HG03064 (cell line): ENCODE measurements around the gene CDKAL1.
"Not testable (repeated sequence)": the region's sequence is repeated elsewhere in the genome, so short reads cannot be mapped to it uniquely, and the experiment has no call there.

Source experiments
- ATAC-seq: cut with Tn5 transposase; IDR thresholded peaks from one replicate; pipeline ENCODE4 v1.9.1; 2021; ENCODE audit warnings: low read depth; ENCODE audit not compliant: unreplicated experiment

The CDKAL1 gene

DNA sequence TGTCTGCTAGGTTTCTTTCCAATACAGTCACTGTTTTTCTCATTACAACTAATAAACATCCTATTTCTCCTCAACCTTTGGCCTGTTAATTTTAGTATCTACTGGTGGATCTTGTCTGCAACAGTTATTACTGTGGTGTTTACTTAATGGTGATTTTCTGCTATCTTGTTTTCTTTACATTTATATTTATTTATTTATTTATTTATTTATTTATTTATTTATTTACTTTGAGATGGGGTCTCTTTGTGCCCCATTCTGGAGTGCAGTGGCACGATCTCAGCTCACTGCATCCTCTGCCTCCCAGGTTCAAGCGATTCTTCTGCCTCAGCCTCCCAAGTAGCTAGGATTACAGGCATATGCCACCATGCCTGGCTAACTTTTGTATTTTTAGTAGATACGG is 15.1 kb downstream of the CDKAL1 start:
- not testable (repeated sequence) for ATAC-seq

DNA sequence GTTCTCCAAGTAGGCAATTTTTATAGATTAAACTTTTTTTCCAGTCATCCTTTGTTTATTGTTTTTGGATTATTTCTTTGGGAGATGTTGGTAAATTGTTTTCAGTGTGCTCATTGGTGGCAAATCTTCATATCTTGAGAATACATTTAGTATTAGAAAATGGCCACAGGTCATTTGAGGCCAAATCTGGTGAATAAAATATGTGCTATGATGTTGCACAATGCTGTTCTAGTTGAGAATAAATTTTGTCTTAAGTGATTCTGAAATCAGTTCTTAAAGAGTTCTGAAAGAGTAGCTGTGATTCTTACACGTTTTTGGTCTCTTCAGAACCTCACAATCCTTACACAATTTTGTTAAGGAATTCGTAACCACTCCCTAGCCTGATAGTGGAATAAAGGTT is 20.1 kb downstream of the CDKAL1 start:
- no peak for ATAC-seq

DNA sequence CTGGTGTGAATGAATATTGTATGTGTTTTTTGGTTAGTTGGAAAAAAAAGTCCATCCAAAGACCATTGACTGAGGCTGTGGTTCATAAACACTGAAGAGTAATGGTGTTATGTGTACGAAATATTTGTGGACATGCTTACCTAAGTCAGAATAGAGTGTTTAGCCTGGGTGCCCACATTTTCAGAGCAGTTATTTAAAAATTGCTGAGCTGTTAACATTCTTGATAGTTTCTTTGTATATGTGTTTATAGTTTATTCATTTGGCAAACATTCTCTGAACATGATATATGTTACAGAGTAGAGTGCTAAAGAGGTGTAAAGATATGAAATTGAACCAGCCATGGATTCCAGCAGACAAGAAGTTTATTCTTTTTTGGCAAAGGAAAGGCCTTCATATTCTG is 20.6 kb downstream of the CDKAL1 start:
- ATAC-seq: no peak

DNA sequence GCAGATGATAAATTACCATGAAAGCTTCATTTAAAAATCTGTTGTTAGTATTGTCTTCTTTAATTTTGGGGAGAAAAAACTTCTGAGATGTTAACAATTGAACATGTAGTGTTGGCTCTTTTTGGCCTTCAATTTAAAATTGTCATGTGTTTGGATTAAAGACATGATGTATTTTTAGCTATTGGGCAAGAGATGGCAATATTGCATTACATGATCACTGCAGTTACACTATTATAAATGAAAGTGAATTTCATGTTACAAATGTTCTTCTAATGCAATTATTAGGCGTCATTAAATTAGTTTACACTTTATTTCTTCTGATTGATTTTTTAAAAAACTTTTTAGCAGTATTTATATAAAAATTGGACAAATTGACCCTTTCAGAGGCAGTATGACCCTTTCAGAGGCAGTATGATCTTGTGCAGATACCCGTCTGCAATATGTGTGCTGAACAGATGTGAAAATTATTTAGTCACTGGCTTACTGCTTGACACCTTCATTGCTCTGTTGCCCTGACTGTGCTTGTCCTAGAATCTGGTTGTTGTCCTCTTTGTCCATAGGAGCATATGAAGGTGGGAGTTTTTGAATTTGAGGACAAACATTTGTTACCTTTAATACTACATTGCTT is 25.8 kb downstream of the CDKAL1 start:
- ATAC-seq: no peak

DNA sequence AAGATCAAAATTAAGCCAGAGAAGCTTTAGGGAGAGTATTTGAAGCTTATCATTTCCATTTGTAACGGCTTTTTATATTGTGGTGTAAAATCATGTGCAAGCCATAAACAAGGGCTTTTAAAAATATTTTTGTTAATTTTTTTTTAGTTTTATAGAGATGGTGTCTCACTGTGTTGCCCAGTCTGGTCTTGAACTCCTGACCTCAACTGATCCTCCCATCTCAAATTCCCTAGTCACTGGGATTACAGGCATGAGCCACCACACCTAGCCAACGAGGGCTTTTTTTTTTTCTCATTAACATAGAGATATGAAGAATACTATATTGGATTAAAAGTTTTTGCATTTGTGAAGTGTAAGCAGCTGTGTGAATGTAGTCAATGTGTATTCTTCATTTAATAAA is 29.1 kb downstream of the CDKAL1 start:
- no peak for ATAC-seq

DNA sequence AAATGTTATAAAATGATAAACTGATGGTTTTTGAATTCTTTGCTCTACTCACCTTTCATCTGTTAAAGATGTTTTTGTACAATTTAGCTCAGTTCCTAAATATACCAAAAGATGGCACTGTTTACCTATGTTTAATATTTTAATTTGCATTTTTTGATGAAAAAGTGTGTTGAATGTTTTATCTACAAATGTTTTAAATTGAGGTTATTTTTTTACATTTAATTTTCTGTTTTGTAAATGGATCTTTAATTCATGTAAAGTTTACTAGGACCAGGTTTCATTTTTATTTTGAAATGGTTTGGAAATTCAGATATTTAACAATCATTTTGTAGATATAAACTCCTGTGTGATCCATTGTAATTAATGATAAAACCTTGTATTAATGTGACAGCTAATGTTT is 30.0 kb downstream of the CDKAL1 start:
- ATAC-seq: no peak

DNA sequence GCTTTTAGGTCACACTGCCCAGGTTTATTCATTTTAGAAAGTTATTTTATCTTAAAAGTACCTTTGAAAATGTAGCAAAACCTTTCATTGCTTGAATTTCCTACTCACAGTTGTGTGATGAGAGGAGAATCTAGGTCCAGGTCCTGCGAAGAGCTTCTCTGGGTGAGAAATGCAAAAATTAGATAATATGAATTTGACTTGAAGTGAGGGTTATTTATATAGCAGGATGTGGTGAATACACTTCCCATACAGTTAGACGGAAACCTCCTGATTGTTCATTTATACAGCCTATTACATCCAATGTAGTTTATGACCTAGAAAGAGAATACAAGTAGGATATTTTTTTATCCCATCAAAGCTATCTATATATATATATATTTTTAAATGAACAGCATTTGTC is 30.5 kb downstream of the CDKAL1 start:
- ATAC-seq: peak; percentile 80

DNA sequence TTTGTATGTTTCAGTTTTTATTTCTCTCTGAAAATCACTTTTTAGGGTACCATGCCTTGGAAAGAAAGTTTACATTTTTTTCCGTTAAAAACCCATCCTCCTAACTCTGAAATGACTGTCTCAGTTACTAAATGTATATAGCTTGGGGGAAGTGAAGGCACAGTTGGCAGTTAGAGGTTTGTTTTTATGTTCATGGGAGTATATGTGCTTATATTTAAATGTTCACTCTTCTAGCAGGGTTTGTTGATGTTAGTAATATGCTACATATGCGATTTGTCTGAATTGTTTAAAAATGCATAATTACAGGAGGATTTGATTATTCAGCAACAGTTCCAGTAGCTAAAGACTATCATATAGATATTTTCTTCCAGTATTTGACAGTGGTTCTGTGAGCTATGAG is 31.1 kb downstream of the CDKAL1 start:
- peak; percentile 40 for ATAC-seq

DNA sequence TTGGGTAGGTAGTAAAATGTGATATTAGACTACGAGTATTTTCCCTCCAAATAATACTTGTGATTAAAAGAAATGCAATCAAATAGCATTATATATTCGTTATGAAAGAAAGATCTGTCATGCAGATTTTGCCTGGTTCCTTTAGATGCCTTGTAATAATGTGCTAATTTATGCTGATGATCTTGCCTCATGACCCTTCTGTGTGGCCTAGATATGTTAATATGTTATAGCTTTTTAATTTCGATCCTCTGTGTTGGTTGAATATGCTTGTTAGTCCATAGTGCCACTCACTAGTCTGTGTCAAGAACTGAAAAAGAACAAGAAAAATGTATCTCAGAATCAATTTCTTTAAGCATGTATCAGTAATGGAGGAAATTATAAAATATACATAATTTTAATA is 31.9 kb downstream of the CDKAL1 start:
- no peak for ATAC-seq

DNA sequence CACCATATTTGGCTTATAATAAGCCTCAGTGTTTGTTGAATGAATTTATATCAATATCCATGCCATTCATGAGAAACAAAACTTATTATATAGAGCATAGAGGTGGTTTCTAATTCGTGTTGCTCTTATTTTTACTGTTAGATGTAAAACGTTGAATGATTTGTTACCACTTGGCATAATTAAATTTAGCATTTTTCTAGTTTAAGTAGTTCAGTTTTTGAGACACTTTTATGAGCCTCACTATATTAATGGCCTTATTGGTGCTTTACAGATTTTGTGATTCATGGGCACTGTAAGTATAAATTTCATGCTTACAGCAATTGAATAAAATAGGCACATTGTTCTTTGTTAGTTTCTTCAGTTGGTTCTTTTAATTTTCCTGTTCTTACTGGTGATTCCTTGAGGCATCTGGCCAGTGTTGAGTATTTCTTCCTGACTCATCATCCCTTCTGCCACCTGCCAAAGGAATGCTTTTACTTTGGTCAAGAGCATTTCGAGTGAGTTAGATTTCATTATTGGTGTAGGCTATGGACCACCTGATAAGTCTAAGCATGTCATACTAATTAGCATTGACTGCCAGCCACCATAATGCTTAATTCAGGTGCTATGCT is 34.8 kb downstream of the CDKAL1 start:
- ATAC-seq: no peak

DNA sequence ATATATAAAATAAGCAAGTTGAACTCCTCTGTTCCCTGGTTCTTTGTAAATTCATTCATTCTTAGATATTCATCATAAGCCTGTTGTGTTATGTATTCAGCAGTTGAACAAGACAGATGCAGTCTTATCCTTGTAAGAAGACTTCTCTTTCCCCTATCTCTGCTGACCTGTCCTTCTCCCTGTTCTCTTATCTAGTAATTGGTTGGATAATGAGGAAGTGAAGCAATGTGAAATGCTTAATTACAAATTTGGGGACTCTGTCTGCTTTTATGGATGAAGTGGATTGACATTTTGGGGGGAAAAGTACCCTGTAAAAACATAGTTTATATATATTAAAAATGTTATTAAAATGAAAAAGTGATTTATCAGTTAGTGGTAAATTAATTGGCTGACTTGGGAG is 37.0 kb downstream of the CDKAL1 start:
- no peak for ATAC-seq

DNA sequence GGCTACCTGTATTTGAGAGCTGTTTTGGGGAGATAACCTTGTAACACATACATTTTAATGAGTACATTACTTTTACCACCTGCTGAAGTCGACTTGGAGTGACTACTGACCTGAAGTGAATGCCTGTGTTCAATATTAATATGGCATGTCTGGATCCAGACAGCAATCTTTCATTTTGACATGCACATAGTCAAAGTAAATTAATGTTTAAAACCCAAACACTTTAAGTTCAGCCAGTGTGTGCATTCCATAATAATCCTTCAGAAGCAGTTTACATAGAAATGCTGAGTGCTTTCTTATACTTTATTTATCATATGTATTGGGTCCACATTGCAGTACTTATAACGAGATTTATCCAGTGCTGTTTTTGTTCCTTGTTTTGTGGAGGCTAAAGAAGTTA is 38.0 kb downstream of the CDKAL1 start:
- no peak for ATAC-seq

DNA sequence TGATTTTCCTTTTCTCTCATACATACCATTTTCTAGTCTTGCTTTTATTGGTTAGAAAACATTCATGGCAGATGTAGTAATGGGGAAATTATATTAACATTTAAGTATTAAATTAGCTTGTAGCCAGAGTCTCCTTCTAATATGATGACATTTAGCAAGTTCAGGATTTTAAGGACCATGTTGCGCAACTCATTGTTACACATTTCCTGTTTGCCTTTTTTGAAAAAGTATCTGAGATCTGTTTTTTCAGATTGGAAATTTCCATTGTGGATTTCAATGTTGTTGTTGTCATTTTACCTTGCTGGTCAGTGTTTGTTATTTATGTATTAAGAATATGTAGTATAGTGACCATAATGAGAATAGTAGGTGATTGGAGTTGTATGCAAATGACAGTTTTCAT is 38.7 kb downstream of the CDKAL1 start:
- no peak for ATAC-seq

DNA sequence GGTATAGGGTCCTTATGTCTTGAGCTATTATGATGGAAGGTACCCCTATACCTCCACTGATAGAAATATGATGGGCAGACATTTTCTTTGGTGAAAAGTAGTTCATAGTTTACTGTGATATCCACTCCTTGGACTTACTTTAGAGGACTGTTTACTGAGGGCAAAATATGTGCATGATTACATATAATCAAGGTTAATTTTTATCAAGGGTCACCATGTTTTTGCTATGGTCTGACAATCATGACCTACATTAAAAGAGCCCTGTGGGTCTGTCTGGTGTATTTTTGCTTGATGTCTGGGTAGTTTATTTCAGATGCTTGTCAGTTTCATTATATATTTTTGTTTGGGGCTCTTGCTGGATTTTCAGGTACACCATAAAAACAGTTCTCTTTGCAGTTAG is 40.1 kb downstream of the CDKAL1 start:
- ATAC-seq: no peak

DNA sequence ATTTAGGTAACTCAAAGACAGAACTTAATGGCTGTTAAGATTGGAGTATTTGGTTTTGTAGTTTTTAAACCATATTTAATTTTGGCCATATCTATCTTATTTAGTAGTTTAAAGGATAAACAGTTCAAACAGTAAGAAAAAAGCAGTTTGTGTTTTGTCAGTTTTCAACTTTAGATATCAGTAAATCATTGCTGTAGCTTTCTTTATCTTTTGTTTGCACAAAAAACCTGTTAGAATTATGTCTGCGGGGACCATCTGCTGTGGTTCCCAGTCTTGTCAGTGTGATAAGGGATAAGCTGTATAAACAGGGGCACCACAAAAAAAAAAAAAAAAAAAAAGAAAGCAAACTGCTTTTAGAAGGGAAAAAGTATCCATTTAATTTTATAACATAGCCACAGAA is 40.9 kb downstream of the CDKAL1 start:
- no peak for ATAC-seq

DNA sequence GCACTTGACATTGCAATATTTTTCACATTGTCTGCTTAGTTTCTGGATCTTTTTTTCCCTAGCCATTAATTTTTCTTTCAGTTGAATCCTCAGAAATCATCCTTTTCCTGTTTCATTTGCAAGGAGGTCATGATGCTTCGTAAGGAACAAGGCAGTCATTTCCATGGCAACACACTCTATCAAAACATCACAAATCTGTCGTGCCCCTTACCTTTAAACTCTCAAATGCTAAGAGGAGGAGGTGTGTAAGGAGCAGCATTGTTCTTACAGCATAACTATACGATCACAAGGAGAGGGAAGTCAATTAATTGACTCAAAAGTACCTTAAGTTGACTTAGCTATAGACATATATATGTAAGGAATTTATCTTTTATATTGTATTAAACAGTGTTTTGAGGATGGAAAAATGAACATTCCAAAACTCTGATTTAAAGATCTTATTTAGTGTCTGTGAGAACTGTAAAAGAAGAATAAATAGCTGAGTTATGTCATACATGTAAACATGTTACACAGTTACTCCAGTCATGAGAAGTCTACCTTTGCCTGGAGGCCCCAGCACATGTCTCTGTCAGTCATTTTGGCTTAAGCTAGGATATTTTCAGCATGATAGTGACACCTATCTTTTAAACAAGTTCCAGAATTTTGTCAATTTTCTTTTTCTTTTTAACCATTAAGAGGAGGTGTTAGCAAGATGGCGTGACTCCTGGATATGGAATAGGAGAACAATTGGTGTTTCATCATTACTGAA is 41.6 kb downstream of the CDKAL1 start:
- ATAC-seq: no peak

DNA sequence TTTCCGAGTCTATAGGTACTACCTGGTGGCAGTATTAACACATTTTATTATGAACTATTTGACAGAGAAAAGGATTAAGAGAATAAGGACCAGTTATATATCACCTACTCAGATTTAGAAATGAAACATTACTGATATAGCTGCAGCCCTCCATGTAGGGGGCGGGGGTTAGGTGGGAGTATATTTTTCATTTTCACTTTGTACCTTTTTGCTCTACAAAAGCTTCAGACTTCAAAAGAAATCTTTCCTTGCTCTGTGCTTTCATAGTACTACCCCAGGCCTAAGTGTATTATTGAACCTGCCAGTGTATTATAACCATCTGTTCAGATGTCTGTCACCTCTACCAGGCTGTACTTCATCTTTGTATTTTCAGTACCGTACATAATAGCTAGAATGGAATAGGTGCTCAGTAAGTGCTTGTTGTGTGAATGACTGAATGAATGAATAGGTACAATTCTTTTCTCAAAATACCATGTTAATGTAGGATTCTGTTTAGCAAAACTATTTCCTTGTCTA is 43.0 kb downstream of the CDKAL1 start:
- ATAC-seq: no peak

DNA sequence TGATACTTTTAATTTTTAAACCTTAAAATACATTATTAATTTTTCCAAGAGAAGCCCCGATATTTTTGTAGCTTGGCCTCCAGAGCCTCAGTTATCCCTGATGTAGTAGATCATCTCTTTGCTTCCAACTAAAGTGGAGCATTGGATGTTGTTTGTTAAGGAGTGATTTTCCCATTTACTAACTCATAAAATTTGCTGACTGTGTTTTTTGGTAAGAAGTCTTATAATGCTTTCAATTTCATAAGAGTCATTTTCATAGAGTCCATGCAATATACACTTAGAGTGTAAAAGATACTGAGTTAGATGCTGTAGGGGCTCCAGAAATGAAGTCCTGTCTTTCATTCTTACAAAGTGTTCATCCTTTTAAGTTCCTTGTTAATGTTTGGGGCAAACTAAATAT is 46.8 kb downstream of the CDKAL1 start:
- no peak for ATAC-seq

DNA sequence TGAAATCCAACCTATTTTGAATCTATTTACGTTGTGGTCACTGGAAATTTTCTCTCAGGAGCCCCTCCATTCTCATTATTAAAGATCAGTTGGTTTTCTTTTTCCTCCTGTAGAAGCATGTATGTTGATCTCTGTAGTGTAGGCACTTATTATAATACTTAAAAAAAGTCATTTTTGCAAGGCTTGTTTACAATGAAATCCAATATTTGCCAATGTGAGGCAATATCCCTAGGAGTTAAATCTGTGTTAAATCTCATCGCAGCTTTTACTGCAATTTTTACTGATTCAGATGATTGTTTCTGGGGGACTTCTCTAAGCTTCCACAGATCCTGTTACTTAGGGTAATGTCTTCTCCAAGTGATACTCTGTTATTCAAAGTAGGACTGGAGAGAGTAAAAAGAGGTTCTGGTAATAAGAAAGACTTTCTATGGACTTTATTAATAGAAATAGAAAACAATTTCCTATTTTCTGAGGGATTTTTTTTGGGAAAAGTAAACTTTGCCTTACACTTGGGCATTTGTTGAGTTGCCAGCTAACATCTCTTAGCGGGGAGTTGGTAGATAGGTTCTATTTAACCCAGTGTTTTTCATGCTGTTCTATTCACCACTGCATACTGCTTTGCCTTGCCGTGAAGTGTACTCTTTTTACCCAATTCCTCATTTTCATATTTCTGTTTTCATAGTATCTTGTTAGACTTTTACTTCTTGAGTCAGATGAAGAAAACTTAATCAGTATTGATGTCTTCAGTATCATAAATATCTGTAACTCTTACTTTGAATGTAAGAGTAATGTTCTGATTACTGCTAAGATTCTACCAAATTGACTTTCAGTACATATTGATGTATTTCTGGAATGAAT is 48.6 kb downstream of the CDKAL1 start:
- ATAC-seq: no peak

DNA sequence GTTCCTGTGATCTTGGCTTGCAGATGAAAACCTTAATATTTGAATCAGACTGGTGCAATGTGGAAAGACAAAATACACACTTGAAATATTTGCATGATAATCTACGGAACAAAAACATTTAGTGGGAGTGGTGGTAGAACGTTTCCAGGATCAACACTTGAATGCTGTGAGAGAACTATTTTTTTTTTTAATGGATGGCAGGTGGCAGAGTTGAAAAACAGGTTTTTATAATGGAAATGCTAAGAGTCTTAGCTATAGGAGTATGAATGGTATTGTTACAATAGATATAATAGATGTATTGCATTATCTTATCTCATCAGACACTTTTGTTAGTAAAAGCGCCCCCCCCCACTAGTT is 49.2 kb downstream of the CDKAL1 start:
- no peak for ATAC-seq

DNA sequence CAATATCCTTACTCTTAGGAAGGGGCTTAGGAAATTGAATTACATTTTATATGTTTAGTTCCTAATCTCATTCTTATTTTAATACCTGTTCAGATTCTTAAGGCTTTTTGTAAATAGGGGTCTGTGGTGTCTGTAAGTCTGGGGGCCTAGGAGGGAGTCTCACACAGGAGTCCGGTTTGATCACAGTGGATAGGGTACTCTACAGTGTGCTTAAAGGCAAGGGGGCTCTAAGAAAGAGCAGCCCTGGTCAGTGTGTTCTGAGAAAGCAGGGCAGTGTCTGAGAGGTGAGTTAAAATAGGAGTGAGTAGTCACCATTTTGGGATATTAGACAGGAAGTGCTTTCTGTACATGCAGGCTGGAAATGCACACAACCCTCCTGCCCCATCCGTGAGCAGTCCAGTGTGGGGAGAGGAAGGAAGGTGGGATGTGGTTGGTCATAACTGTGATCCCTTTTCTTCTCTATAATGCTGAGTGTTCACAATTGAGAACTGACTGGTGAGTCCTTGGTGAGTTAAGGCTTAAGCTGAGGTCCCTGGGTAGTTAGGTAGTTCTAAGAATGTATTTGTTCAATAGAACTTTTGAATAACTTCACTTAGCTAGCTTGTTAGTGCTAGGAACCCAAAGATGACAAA is 50.0 kb downstream of the CDKAL1 start:
- ATAC-seq: no peak
